Neural cell (in vitro differentiated cells): ENCODE measurements around the gene SHROOM2. TPM values are rescaled to one million over a fixed set of nuclear protein-coding genes. Genes with fewer than 3 reads are reported as not detected.

Experiments
- H2AFZ ChIP-seq: fragments of 200-600, 300-800 bp; sonication (generic), shearing (Covaris generic); 2 replicates; pipeline ENCODE4 v1.6.0; 2014; ENCODE audit warnings: low read depth, mild to moderate bottlenecking, antibody characterized with exemption, low read length, moderate library complexity
- H3F3A ChIP-seq: fragments of 200-600 bp; shearing (Covaris generic); 2 replicates; pipeline ENCODE4 v1.6.1; 2016; ENCODE audit warnings: mild to moderate bottlenecking, moderate library complexity, mixed read lengths, antibody characterized with exemption, low read length; ENCODE audit not compliant: insufficient read depth, poor library complexity, severe bottlenecking
- H3K27ac ChIP-seq: fragments of 200-600, 300-800 bp; sonication (generic), shearing (Covaris generic); 2 replicates; pipeline ENCODE4 v1.5.1; 2014; ENCODE audit warnings: mild to moderate bottlenecking, low read length, moderate library complexity
- H3K27me3 ChIP-seq: fragments of 300-800, 200-600 bp; sonication (generic), shearing (Covaris generic); 2 replicates; pipeline ENCODE4 v1.6.0; 2014; ENCODE audit warnings: mild to moderate bottlenecking, low read depth, low read length, moderate library complexity; ENCODE audit not compliant: insufficient read depth
- H3K36me3 ChIP-seq: fragments of 300-800, 200-600 bp; sonication (generic), shearing (Covaris generic); 2 replicates; pipeline ENCODE4 v1.5.1; 2014; ENCODE audit warnings: mild to moderate bottlenecking, antibody characterized with exemption, low read length, moderate library complexity; ENCODE audit not compliant: insufficient read depth
- H3K4me2 ChIP-seq: fragments of 300-800, 200-600 bp; sonication (generic), shearing (Covaris generic); 2 replicates; pipeline ENCODE4 v1.6.0; 2014; ENCODE audit warnings: mild to moderate bottlenecking, low read length
- H3K4me3 ChIP-seq: fragments of 300-800, 200-600 bp; sonication (generic), shearing (Covaris generic); 2 replicates; pipeline ENCODE4 v1.5.1; 2014; ENCODE audit warnings: mild to moderate bottlenecking, low read length, moderate library complexity
- H3K79me2 ChIP-seq: fragments of 200-600 bp; shearing (Covaris generic); replicated peaks from 2 replicates; pipeline ENCODE4 v1.6.0; 2014; ENCODE audit warnings: mild to moderate bottlenecking, low read length, moderate library complexity; ENCODE audit not compliant: insufficient read depth
- H3K9ac ChIP-seq: fragments of 300-800, 200-600 bp; sonication (generic), shearing (Covaris generic); 2 replicates; pipeline ENCODE4 v1.6.1; 2016; ENCODE audit warnings: mild to moderate bottlenecking, low read length, mixed read lengths
- H3K9me2 ChIP-seq: fragments of 200-600 bp; shearing (Covaris generic); 2 replicates; pipeline ENCODE4 v1.6.1; 2016; ENCODE audit warnings: mild to moderate bottlenecking, low read length, mixed read lengths; ENCODE audit not compliant: insufficient read depth
- H3K9me3 ChIP-seq: fragments of 200-600, 300-800 bp; sonication (generic), shearing (Covaris generic); 2 replicates; pipeline ENCODE4 v1.6.1; 2016; ENCODE audit warnings: mild to moderate bottlenecking, mixed run types, low read length, moderate library complexity, mixed read lengths
- H4K20me1 ChIP-seq: fragments of 200-600 bp; shearing (Covaris generic); 2 replicates; pipeline ENCODE4 v1.6.1; 2016; ENCODE audit warnings: mild to moderate bottlenecking, mixed run types; ENCODE audit not compliant: insufficient read depth
- CTCF ChIP-seq: fragments of 450-650 bp; IDR thresholded peaks from 2 replicates; pipeline ENCODE4 v1.5.1; 2014; ENCODE audit warnings: antibody characterized with exemption, mild to moderate bottlenecking, moderate library complexity; ENCODE audit not compliant: poor library complexity, severe bottlenecking
- EP300 ChIP-seq: fragments of 450-650 bp; conservative IDR thresholded peaks from 2 replicates; pipeline ENCODE4 v1.6.1; 2014; ENCODE audit warnings: antibody characterized with exemption, mild to moderate bottlenecking, moderate library complexity; ENCODE audit not compliant: poor library complexity, severe bottlenecking
- EZH2 ChIP-seq: fragments of 200-600, 300-800 bp; shearing (Covaris generic), sonication (generic); IDR thresholded peaks from 2 replicates; pipeline ENCODE4 v1.6.1; 2014; ENCODE audit warnings: antibody characterized with exemption, low read length, borderline replicate concordance, mild to moderate bottlenecking; ENCODE audit not compliant: insufficient read depth, poor library complexity, severe bottlenecking
- MXI1 ChIP-seq: fragments of 450-650 bp; conservative IDR thresholded peaks from 2 replicates; pipeline ENCODE4 v1.6.1; 2014; ENCODE audit warnings: antibody characterized with exemption, mild to moderate bottlenecking; ENCODE audit not compliant: poor library complexity, severe bottlenecking
- POLR2AphosphoS5 ChIP-seq: IDR thresholded peaks from 2 replicates; pipeline ENCODE4 v1.6.1; 2012
- RAD21 ChIP-seq: fragments of 450-650 bp; conservative IDR thresholded peaks from 2 replicates; pipeline ENCODE4 v1.6.1; 2014; ENCODE audit warnings: antibody characterized with exemption, mild to moderate bottlenecking, moderate library complexity
- REST ChIP-seq: IDR thresholded peaks from 2 replicates; pipeline ENCODE4 v1.6.1; 2012; ENCODE audit warnings: borderline replicate concordance
- SMC3 ChIP-seq: fragments of 450-650 bp; conservative IDR thresholded peaks from 2 replicates; pipeline ENCODE4 v1.6.1; 2014; ENCODE audit warnings: antibody characterized with exemption, mild to moderate bottlenecking, moderate library complexity; ENCODE audit not compliant: poor library complexity
- TAF1 ChIP-seq: IDR thresholded peaks from 2 replicates; pipeline ENCODE4 v1.6.1; 2012; ENCODE audit warnings: low read depth
- polyA plus RNA-seq: library from polyadenylated mRNA; depleted of rRNA; stranded (reverse); fragments of >200 nt; gene quantifications from 2 replicates; pipeline ENCODE4 v1.2.3, GENCODE V29; 2014

The SHROOM2 gene
- polyA plus RNA-seq, 1 donor from 2014 or later: 9.2 TPM

- H3K9me3 ChIP-seq: no peaks in the 10 kb centered on the region
- no peaks in the 10 kb centered on the region for H3K9me2 ChIP-seq
- H3K79me2 ChIP-seq: no peaks in the 10 kb centered on the region
- no peak overlapping the region for H3K4me2 ChIP-seq
- no peak overlapping the region for H3K9ac ChIP-seq
- H4K20me1 ChIP-seq: no peaks in the 10 kb centered on the region
- no peaks in the 10 kb centered on the region for H3K36me3 ChIP-seq
- H2AFZ ChIP-seq: no peak overlapping the region
- H3F3A ChIP-seq: no peaks in the 10 kb centered on the region
- no peak overlapping the region for H3K27ac ChIP-seq
- no peaks in the 10 kb centered on the region for H3K27me3 ChIP-seq
- no peak overlapping the region for H3K4me3 ChIP-seq
- TF ChIP-seq MXI1 (no peak), RAD21 (no peak), TAF1 (no peak), EZH2 (no peak), REST (no peak), EP300 (no peak), SMC3 (no peak), CTCF (no peak), POLR2AphosphoS5 (no peak)
Measured at GRCh38 chrX:9790866-9791265, 4.6 kb downstream of the SHROOM2 start.

GRCh38 chrX:9794495-9794894 lies 8.3 kb downstream of the SHROOM2 start:
- no peak for TF ChIP-seq TAF1
- TF ChIP-seq REST: no peak
- no peak for TF ChIP-seq SMC3
- TF ChIP-seq CTCF: no peak
- no peak for TF ChIP-seq EZH2
- TF ChIP-seq EP300: no peak
- TF ChIP-seq RAD21: no peak
- TF ChIP-seq POLR2AphosphoS5: no peak
- no peak for TF ChIP-seq MXI1
- Histone ChIP-seq H3K9me2 (no peaks in the 10 kb centered on the region), H3K27me3 (no peaks in the 10 kb centered on the region)

More at GRCh38 chrX:9794495-9794894, 8.3 kb downstream of the SHROOM2 start:
- H4K20me1 ChIP-seq: no peaks in the 10 kb centered on the region
- H3K4me3 ChIP-seq: no peak overlapping the region
- no peak overlapping the region for H2AFZ ChIP-seq
- H3K9ac ChIP-seq: no peak overlapping the region
- H3K27ac ChIP-seq: no peak overlapping the region
- H3K9me3 ChIP-seq: no peaks in the 10 kb centered on the region
- no peaks in the 10 kb centered on the region for H3K79me2 ChIP-seq
- H3K4me2 ChIP-seq: no peak overlapping the region
- H3K36me3 ChIP-seq: no peaks in the 10 kb centered on the region
- H3F3A ChIP-seq: no peaks in the 10 kb centered on the region
